PC-9 (cell line): Measurements from ENCODE around the gene TENM4.

ENCODE experiments used
- EZH2 ChIP-seq: fragments of 200-600 bp; sonication (generic); IDR thresholded peaks from 2 replicates; pipeline ENCODE4 v1.8.0; 2017; ENCODE audit warnings: antibody characterized with exemption, low read depth
- TF ChIP-seq, protein P1 (sequence below): fragments of 200-600 bp; sonication (generic); conservative IDR thresholded peaks from 2 replicates; pipeline ENCODE4 v1.6.1; 2017; ENCODE audit warnings: mixed run types, antibody characterized with exemption, mild to moderate bottlenecking, moderate library complexity

DNA sequence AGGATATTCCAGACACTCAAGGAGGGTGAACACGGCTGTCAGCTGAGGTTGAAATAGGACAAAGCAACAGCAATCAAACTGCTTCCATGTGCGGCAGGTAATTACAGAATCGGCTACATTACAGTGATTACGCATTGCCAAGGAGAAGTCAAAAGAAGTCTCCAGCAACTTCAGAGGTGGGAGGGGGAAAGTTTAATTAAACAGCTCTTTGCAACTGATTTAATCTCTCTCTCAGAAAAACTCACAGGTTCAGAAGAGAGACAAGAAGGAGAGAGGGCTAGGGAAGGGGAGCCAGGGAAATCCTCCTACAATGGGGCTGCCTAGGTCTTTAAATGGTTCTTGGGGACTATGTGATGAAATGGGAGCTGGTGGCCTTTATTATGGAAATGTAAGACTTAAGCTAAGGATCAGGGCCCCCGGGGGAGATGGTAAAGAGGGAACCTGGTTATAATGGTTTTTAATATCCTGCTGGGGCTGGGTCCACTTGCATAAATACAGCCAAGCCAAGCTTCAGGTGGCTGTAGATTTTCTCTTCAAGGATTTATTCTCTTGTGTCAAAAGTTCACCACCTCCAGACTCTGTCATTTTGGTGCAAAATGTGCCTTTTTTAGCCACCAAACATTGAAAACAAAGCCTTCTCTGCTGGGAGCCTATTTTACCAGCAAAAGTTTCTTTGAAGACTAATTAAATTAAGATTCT, 511.5 kb downstream of the TENM4 start:
- TF ChIP-seq, protein P1, sequence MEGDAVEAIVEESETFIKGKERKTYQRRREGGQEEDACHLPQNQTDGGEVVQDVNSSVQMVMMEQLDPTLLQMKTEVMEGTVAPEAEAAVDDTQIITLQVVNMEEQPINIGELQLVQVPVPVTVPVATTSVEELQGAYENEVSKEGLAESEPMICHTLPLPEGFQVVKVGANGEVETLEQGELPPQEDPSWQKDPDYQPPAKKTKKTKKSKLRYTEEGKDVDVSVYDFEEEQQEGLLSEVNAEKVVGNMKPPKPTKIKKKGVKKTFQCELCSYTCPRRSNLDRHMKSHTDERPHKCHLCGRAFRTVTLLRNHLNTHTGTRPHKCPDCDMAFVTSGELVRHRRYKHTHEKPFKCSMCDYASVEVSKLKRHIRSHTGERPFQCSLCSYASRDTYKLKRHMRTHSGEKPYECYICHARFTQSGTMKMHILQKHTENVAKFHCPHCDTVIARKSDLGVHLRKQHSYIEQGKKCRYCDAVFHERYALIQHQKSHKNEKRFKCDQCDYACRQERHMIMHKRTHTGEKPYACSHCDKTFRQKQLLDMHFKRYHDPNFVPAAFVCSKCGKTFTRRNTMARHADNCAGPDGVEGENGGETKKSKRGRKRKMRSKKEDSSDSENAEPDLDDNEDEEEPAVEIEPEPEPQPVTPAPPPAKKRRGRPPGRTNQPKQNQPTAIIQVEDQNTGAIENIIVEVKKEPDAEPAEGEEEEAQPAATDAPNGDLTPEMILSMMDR: no peak
- no peak for TF ChIP-seq EZH2
